GM19240 (cell line): ENCODE data around the gene ZFYVE28.
"Not testable (repeated sequence)": the region's sequence is repeated elsewhere in the genome, so short reads cannot be mapped to it uniquely, and the experiment has no call there.

Source experiments
- DNase-seq: peaks from one replicate; pipeline ENCODE4 v3.0.0; 2011; ENCODE audit warnings: low spot score; ENCODE audit not compliant: insufficient read length

Gene ZFYVE28

DNA sequence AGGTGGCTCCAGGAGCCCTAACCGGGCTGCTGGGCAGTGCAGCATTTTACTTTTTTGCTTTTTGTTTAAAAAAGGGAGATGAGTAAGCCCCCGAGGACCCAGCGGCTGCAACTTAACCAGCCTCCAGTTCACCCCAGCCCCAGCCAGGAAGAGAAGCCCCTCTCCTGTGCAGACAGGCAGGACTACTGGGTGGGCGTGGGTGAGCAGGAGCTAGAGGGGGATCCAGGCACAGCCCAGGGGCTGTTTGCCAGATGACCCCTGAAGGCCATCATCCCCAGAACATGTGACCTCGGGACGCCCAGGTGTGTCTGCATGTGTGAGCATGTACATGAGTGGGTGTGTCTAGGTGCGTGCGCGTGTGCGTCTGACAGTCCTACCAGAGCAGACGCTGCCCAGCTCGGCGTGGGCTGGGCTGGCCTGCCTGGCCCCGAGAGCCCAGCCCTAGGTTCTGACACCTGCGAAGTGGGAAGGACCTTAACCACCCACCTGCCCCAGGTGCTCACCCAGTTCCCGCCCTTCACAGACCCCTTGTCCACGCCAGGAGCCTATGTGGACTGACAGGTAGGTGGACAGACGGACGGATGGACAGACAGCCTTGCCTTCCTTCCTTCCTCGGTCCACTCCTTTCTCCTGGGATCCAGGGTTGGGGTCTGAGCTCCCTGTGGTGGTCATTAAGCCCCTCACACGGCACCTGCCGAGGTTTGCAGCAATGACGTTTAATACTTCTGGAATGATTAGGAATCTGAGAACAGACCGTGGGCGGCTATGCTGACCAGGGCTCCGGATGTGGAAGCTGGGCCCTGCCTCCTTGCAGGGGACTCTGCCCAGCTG lies 168.7 kb downstream of the ZFYVE28 start:
- DNase-seq, result no peak

DNA sequence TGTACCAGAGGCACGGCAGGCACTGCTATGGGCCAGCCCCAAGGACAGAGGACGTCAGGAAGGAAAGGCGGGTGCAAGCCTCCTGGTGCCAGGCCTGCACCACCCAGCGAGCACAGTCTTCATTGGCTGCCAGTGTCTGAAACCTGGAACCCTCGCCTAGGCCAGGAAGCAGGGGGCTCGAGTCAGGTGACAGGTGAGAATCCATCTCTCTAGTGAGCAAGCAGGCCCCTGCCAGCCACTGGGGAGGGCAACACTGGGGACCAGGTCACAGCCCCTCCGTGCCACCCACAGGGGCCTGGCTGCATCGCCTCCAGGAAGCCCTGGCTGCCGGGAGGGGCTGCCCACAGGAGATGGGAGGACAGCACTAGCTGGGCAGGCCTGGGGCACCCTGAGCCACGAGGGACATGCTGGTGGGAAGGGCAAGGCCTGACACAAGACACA lies 169.6 kb downstream of the ZFYVE28 start:
- DNase-seq, result no peak

DNA sequence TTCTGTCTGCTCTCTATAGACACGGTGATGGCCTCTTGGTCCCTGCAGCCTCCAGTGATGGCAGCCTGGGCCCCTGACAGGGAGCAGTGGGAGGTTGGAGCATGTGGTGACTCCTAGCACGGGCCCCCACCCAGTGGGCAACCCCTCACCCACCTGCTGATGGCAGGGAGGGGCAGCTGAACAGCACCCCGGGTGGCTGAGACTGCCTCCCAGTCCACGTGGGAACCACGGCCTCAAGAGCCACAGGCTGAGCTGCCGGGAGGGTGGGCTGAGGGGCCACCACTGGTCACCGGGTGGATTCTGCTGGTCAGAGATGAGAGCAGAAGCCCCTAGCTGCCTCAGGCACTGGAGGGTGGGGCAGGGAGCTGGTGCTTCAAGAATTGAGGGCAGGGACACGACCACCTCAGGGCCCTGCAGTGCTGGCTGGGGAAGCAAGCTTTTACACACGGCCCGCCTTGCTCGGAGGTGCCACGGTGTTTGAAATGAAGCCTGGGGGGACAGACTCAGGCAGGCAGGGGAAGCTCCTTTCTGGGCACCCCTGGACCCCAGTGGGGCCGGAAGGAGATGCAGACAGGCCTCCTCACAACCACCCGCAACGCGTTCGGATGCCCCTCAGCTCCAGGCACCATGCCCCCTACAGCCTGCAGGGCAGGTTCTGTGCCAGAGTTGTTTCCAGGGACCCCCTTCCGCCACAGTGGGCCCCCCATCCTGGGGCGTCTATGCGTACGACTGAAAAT lies 170.2 kb downstream of the ZFYVE28 start:
- no peak for DNase-seq

DNA sequence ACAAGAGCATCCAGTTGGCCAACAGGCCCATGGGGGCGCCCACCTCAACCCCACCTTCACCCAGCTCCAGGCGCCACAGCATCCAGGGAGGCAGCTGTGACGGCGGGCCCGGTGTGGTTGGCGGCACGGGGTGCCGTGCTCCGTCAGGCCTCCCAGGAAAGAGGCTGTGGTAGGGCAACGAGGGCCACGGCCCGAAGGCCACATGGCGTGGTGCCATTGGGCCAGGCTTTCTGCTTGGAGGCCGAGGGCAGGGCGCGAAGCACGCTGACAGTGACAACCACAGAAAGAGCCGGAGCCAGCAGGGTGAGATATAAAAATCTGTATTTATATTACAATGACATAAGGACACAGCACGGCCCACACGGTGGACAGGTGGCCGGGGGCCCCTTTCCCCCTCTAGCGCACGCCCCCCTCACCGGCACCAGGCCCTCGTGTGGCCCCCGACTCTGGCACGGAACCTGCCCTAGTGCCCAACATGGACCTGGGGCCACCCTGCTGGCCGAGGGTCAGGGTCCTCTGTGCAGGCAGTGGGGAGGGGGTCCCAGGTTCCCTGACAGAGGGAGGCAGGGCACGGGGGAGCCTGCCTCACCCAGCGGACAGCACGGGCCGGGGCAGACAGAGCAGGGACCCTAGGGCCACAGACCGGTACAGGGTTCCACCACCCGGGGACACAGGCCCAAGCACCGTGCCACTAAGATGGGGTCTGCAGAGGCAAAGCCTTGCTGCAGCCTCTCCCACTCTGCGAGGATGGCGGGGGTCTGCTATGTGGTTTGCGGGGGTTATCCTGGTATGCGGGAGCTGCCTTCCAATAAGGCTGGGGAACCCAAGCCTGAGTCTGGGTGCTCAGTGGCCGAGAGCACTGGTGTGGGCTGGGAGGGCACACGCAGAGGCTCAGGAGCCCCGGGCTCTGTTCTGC lies 171.1 kb downstream of the ZFYVE28 start:
- no peak for DNase-seq

DNA sequence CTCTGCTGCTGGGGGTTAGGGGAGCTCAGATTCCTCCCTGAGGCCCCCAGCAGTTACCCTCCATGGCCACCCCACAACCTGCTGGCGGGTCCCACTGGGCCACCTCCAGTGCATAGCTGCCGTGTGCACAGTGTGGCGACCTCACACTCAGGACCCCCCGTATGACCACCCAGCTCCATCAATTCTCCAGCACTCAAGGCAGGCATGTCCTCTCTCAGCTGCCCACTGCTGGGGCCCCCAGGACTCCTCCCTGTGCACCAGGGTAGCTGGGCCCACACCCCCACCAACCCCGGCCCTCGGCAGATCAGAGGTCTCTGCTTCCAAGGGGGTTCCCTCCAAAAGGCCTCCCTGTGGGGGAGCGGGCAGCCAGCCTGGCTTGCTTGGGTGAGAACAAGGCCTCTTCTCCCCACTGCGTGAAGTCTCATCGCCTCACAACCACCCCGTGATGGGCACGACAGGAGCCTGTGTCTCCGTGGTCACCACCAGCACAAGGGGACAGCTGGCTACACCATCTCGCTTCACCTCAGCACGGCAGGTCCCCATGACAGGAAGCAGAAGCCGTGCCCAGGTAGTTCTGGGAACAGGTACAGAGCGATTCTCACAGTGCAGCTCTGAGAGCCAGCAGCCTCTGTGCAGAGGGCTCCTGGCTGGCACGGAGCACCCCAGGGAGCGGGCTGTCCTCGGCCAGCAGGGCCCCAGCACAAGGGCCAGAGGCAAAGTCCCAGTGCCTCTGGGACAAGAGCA lies 171.9 kb downstream of the ZFYVE28 start:
- no peak for DNase-seq

DNA sequence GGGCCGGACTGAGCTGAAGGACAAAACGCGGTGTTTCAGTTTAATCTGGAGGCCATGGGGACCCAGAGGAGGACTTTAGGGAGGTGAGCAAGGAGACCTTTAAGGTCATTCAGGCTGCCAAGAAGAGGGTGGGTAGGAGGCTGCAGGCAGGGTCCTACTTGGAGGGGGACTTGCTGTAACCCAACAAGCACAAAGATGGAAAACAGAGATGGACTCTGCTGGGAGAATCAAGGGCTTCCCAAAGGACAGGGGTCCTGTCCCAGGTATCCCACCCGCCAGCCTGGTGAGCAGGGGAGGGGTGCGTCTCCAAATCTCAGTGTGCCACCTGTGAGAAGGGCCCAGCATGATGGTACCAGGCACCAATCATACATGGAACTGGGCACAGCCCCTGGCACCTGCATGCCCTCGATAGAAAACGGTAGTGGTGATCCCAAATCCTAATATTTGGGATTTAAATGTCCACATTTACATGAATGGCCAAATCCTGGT lies 172.6 kb downstream of the ZFYVE28 start:
- DNase-seq, result no peak

DNA sequence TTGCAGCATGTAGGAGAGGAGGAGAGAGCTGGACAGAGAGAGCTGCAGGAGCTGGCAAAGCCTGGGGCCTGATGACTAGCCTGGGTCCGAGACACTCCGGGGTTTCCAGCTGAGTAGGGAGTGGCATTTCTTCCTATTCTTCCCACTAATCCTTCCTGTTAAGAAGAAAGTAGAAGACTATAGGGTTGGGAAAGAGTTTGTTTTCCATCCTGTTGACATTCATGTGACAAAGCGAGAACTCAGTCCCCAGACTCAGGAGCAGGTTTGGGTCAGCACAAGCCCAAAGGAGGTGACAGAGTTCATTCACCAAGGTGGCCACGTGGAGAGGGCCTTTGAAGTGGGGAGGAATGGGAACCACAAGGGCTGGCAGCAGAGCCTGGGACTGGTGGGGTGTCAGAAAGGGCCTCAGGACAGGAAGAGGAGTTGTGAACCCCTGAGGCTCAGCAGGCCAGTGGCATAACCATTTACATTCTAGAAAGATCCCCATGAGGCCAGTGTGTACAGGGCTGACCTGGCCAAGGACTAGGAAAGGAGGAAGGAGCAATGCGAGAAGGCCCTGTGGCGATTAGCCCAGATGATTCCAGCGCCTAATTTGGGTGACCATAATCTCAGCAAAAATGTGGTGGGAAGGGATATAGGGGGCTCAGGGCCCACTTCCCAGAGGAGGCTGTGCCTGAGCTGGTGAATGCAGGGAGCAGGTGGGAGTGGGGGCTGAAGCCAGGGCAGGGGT lies 173.2 kb downstream of the ZFYVE28 start:
- DNase-seq, result no peak

DNA sequence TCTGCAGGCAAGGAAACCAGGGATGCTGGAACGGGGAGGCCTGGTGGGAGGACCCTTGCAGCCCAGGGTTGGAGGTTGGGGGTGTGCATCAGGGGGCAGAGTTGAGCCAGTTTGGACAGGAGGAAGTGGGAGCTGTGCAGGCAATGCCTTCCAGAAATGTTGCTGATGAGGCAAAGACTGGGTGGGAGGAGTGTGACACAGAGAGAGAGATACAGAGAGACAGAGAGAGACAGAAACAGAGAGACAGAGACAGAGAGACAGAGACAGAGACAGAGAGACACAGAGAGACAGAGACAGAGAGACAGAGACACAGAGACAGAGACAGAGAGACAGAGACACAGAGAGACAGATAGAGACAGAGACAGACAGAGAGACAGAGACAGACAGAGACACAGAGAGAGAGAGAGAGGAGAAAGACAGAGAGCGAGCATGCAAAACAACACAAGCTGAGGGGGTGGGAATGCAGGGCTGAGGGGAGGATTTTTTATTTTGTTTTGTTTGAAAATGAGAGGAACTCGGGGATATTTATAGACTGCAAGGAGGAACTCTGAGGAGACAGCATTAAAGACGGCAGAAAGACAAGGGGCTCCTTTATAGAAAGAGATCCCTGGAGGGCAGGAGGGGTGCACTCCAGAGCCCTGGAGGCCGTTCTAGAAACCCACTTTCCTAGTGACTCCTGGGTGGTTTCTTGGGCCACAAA lies 174.6 kb downstream of the ZFYVE28 start:
- DNase-seq, result no peak

DNA sequence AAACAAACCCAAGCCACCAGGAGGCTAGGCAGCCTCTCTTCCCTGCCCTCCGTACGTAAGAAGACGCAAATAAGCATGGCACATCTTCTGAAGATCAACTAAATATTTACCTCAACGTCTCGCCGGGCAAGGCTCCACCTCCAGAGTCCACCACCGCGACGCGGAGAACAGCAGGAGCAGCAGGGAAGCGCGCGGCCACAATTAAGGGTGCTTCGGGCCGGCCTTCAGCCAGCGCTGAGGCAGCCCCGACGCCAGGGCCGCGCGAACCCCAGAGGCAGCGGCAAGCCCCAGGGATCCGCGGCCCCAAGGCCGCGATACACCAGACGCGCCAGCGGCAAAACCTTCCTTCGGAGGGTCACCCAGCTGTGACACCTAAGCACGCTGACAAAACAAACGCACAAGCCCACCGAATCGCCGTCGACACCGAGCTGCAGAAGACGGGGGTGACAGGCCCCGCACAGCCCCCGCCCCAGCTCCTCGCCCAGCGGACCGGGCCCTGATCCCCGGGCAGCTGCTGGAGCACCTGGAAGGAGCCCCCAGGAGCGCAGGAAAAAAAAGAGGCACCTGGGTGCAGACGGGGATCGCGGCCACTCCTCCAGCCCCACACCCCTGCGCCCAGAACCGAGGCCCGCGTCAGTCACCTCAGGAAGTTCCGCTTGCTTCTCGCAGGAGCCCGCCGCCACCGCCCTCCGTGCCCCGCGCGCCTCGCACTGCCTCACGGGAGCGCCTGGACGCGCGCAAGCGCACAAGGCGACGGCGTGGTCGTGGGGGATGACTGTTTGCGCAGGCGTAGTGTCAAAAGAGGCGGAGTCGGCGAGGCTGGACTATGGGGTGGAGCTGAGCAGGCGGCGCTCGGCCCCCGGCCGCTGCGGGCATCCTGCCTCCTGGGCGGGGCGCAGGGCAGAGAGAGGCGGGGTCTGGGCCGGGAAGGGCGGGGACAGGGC lies 176.8 kb downstream of the ZFYVE28 start, which contains the start of the genes HAUS3 and POLN:
Gene HAUS3, minus strand, starts transcription at position 712 of the 944 bp plus-strand sequence. CDS start 1,175 bp downstream, outside the sequence.
Gene POLN, minus strand, starts transcription at position 712 of the 944 bp plus-strand sequence. CDS start 12,890 bp downstream, outside the sequence.
- peak; percentile 98 for DNase-seq

DNA sequence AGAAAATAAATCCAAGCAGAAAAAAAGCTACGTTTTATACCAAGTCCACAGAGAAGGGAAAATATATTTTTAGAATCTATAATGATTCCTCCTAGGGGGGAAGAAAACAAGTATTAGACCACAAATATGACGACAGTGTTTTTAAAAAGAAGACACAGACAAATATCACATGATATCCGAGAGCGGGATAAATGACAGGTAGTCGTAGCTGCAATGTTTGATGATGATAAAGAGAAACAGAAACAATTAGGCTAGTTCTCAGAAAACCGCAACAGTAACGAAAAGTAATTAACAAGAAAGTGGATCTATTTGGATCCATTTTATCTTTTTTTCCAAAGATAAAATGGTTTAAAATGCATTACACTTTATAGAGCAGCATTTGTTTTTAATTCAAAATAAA lies 177.4 kb downstream of the ZFYVE28 start:
- no peak for DNase-seq

DNA sequence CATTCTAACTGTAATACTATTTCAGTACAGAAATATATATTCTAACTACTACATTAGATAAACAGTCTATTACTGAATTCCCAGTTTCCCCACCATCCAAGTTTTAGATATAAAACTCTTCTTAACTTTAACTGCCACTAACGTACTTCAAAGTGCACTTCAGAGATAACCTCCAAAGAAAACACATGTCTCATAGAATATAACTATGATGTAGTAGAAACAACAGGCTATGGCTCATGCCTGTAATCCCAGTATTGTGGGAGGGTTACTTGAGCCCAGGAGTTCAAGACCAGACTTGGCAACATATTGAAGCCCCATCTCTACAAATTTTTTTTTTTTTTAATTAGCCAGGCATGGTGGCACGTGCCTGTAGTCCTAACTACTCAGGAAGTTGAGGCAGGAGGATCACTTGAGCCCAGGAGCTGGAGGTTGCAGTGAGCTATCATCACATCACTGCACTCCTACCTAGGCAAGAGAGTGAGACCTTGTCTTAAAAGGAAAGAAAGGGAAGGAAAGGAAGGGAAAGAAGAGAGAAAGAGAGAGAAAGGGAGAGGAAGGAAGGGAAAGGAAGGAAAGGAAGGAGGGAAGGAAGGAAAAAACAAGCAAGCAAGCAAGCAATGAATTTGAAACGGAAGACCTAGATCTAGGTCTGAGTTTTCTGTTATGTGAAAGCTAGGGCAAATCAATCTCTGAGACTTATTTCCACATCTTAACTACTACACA lies 181.3 kb downstream of the ZFYVE28 start:
- no peak for DNase-seq

DNA sequence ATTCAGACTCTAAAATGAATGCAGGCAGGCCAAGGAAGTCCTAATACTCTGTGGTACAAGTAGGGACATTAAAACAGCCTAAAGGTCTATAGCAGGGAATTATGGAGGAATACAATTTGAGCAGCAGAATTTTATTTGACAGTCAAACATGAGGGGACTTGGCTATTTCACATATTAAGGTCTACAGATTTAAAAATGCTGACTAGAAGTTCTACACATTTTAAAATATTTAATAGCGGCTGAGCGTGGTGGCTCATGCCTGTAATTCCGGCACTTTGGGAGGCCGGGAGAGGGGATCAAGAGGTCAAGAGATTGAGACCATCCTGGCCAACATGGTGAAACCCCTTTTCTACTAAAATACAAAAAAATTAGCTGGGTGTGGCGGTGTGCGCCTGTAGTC lies 187.4 kb downstream of the ZFYVE28 start:
- DNase-seq, result no peak

DNA sequence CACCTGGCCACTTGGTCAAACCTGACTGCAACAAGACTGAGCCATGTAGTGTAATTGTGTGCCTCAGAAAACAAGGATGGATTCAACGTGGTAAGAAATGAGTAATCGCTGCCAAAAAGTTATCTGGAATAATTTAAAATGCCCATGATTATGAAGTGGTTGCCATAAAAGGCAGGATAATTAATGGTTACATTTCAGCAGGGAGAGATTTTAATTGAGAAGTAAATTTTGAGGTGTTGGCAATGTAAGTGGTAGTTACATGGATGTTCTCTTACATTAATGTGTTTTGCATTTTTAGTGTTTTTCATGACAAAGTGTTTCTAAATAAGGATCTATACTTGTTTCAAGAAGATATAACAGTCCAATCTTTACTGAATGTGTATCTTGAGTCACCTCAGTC lies 192.2 kb downstream of the ZFYVE28 start:
- no peak for DNase-seq

DNA sequence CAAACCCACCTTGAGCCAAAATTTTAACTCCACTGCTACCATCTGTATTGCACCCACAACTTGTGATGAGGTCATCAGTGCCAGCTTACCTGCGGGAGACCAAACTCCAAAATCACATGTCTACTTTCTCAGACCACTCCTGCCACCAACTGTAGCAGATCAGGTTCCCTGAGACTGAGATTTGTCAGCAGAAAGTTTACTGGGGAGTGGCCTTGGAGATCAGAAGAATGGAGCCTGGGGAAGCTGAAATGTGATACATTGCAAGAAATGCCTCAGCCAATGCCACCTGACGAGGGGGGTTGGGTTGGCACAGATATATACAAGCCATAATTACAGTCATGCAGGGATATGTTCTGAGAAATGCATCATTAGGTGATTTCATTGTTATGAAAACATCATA lies 195.6 kb downstream of the ZFYVE28 start:
- no peak for DNase-seq

DNA sequence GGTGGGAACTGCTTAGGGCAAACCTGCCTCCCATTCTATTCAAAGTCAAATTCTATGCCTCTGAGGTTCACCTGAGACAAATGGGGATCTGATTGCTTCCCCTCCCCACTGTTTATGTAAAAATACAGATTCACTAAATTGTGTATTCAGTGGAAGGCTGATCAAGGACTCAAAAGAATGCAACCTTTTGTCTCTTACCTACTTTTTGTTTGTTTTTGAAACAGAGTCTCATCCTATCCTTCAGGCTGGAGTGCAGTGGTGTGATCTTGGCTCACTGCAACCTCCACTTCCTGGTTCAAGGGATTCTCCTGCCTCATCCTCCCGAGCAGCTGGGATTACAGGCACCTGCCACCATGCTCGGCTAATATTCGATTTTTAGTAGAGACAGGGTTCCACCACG lies 197.1 kb downstream of the ZFYVE28 start:
- not testable (repeated sequence) for DNase-seq

DNA sequence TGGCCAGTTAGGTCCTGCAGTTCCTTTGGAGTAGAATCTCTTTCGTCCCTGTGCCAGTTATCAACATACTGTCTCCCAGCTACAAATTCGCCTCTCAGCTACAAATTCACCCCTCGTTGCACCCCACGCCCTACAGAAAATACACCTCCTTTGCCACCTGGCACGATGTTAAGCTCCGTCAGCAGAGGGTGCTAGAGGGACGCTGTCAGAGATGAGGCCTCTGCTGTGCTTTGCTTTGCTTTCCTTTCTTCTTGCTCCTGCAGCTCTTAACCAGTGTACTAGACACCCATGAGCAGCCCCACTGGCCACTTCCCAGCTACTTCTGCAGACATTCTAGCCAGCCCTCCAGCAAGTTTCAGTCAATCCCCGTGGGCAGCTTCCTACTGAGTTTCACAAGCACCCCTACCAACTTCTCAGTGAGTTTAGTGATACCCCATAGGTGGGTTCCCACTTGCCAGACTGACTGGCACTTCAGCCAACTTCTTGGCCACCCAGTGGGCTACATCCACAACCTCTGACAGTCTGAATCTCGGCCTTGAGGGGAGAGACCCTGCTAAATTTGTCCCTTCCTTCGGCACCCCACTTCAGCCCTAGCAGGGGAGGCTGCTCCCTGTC lies 198.3 kb downstream of the ZFYVE28 start:
- peak; percentile 40 for DNase-seq
